ENCODE data around the gene POLRMT. TPM values are rescaled to one million over a fixed set of nuclear protein-coding genes. Genes with fewer than 3 reads are reported as not detected.
"Not testable (repeated sequence)": the region's sequence is repeated elsewhere in the genome, so short reads cannot be mapped to it uniquely, and the experiment has no call there.

POLRMT gene
- total and polyA plus RNA-seq, 7 donors, result 61.7 to 99.8 (median 78.8) TPM

DNA sequence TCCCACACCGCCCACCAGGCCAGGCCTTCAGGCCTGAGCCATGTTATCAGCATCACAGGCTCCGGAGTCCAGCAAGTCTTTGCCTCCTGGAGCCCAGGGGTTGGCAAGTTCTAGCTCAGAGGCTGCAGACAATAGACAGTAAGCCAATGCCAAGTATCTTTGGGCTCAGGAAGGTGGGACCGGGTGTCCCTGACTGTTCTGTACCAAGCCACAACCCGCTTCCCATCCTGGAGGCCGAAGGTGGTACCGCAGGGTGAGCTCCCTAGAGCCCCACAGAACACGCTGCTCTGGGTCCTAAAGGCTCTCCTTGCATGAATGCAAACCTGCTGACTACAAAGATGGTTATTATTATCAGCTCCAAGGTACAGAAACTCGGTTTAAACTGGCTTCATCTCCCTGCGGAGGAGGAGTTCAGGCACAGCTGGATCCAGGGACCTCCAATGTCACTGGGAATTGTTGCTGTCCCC, 37.3 kb upstream of the POLRMT start:
- TF ChIP-seq, protein P1, sequence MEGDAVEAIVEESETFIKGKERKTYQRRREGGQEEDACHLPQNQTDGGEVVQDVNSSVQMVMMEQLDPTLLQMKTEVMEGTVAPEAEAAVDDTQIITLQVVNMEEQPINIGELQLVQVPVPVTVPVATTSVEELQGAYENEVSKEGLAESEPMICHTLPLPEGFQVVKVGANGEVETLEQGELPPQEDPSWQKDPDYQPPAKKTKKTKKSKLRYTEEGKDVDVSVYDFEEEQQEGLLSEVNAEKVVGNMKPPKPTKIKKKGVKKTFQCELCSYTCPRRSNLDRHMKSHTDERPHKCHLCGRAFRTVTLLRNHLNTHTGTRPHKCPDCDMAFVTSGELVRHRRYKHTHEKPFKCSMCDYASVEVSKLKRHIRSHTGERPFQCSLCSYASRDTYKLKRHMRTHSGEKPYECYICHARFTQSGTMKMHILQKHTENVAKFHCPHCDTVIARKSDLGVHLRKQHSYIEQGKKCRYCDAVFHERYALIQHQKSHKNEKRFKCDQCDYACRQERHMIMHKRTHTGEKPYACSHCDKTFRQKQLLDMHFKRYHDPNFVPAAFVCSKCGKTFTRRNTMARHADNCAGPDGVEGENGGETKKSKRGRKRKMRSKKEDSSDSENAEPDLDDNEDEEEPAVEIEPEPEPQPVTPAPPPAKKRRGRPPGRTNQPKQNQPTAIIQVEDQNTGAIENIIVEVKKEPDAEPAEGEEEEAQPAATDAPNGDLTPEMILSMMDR (IDR thresholded peaks at IDR 0.05), result no peak
- ATAC-seq, result no peak
- no peaks in the 10 kb centered on the region for H3K4me1 ChIP-seq
- H3K9me3 ChIP-seq, result no peaks in the 10 kb centered on the region
- no peak for DNase-seq
- H3K27me3 ChIP-seq (ENCODE audit: insufficient read depth in 3 of 3, low read length in 2 of 3), result peaks cover 0 to 9% (median 6%) of the 10 kb centered on the region in 3 donors
- no peak overlapping the region for H3K27ac ChIP-seq
- intact Hi-C loops (cut with DNase I), result no loop called here
- WGBS, 3 donors, result 66 to 73% (median 68%) methylated on average over 9 of the region's 9 CpGs
- no peak overlapping the region for H3K4me3 ChIP-seq
- H3K36me3 ChIP-seq (ENCODE audit: insufficient read depth in 1 of 2, low read depth in 1 of 2), result no peaks in the 10 kb centered on the region

DNA sequence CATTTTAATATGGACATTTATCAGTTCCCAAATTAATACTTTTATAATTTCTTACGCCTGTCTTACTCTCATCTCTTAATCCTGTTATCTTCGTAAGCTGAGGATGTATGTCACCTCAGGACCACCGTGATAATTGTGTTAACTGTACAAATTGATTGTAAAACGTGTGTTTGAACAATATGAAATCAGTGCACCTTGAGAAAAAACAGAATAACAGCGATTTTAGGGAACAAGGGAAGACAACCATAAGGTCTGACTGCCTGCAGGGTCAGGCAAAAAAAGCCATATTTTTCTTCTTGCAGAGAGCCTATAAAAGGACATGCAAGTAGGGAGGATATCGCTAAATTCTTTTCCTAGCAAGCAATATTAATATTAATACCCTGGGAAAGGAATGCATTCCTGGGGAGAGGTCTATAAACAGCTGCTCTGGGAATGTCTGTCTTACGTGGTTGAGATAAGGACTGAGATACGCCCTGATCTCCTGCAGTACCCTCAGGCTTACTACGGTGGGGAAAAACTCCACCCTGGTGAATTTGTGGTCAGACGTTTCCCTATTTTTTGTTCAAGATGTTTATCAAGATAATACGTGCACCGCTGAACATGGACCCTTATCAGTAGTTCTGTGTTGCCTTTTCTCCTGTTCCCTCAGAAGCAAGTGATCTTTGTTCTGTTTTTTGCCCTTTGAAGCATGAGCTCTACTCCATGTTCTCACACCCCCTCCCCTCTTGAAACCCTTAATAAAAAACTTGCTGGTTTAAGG, 35.5 kb upstream of the POLRMT start:
- intact Hi-C loops (cut with DNase I), result not testable (repeated sequence)
- 63 to 65% (median 65%) methylated on average over 12 of the region's 12 CpGs for WGBS, 3 donors

DNA sequence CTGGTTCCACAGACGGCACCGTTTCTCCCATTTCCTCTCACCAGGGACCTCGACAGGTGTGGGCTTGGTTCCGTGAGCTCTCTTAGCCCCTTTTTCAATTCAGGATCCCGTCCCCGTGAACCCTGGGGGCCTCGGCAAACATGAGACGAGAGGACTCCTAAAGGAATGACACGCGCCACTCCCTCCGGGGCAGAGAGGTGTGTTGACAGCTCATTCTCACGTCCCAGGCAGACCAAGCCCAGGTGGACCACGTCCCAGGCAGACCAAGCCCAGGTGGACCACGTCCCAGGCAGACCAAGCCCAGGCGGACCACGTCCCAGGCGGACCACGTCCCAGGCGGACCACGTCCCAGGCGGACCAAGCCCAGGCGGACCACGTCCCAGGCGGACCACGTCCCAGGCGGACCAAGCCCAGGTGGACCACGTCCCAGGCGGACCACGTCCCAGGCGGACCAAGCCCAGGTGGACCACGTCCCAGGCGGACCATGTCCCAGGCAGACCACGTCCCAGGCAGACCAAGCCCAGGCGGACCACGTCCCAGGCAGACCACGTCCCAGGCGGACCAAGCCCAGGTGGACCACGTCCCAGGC, 33.7 kb upstream of the POLRMT start:
- not testable (repeated sequence) for DNase-seq
- 86 to 93% (median 87%) methylated on average over 30 to 38 of the region's 38 CpGs for WGBS, 3 donors

More for the DNA sequence above, 35.5 kb upstream of the POLRMT start:
- ATAC-seq; H3K9me3 ChIP-seq; DNase-seq; H3K36me3 ChIP-seq (ENCODE audit: insufficient read depth in 1 of 2, low read depth in 1 of 2); H3K4me3 ChIP-seq; H3K4me1 ChIP-seq; H3K27ac ChIP-seq; H3K27me3 ChIP-seq (ENCODE audit: insufficient read depth in 3 of 3, low read length in 2 of 3): not testable (repeated sequence)

DNA sequence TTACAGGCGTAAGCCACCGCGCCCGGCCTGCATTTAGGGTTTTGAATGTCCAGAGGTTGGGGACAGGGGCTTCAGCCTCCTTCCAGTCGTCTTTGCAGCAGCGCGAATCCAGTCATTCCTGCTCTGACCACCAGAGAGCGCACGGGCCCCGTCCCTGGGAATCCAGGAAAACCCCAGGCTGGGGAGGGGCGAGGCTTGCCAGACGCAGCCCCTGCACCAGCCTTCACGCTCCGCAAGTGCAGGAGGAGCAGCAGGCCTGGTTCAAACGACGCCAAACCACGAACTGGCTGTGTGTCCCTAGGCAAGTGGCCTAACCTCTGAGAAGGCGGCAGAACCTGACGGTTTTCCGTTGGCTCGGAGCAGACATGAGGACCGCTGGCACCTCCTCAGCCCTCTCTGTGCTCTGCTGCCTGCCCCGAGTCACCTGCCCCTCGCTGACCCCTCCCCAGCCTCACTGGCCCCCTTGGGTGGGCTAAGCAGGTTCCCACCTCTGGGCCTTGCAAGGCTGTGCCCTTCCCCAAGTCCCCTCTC, 31.6 kb upstream of the POLRMT start:
- WGBS, 3 donors, result 5 to 9% (median 7%) methylated on average over 22 to 24 of the region's 24 CpGs
- Histone ChIP-seq H3K4me3 (peak overlapping the region; percentile 44), H3K36me3 (ENCODE audit: insufficient read depth in 1 of 2, low read depth in 1 of 2) (no peaks in the 10 kb centered on the region), H3K27ac (no peak overlapping the region), H3K27me3 (ENCODE audit: insufficient read depth in 3 of 3, low read length in 2 of 3) (no peaks in the 10 kb centered on the region), H3K9me3 (no peaks in the 10 kb centered on the region), H3K4me1 (peaks cover 32% of the 10 kb centered on the region)
- ATAC-seq, result peak; percentile 23 to 68 (median 40)
- DNase-seq, result peak; percentile 82 to 88
- TF ChIP-seq, protein P1 (IDR thresholded peaks at IDR 0.05), result peak; percentile 90
- intact Hi-C loops (cut with DNase I), result loop anchor here (1.0 to 2.0 kb wide), 2 partner anchors 69 to 70 kb away; no protein-coding TSS in a partner anchor

More for the DNA sequence above, 33.7 kb upstream of the POLRMT start:
- H3K27me3 ChIP-seq (ENCODE audit: insufficient read depth in 3 of 3, low read length in 2 of 3); H3K27ac ChIP-seq; H3K36me3 ChIP-seq (ENCODE audit: insufficient read depth in 1 of 2, low read depth in 1 of 2); H3K9me3 ChIP-seq; ATAC-seq; H3K4me3 ChIP-seq: not testable (repeated sequence)
- peaks cover 12% of the 10 kb centered on the region for H3K4me1 ChIP-seq
- intact Hi-C loops (cut with DNase I), result loop anchor here in 1 of 2 donors (2.0 kb wide), 1 partner anchor 70 kb away; no protein-coding TSS in a partner anchor

DNA sequence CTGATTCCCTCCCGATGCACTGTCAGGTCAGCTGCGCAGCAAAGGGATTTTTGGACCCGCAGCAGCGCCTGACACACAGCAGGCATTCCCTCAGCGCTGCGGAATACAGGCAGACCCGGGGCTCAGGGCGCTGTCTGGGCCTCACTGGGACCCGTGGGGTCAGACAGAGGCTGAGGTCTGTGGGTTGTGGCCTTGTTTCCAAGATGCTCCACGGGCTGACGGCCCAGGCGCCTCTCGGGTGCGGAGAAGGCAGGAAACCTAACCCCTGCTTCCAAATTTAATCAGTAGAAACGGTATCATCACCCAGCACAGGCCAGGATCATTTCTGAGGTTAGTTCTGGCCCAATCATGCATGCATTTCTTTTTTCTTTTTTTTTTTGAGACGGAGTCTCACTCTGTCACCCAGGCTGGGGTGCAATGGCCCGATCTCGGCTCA, 30.4 kb upstream of the POLRMT start:
- 28 to 31% (median 28%) methylated on average over 18 of the region's 18 CpGs for WGBS, 3 donors
- Histone ChIP-seq H3K36me3 (ENCODE audit: insufficient read depth in 1 of 2, low read depth in 1 of 2) (no peaks in the 10 kb centered on the region), H3K4me1 (peaks cover 45% of the 10 kb centered on the region), H3K27ac (peak overlapping the region; percentile 89), H3K27me3 (ENCODE audit: insufficient read depth in 3 of 3, low read length in 2 of 3) (no peaks in the 10 kb centered on the region), H3K4me3 (peak overlapping the region; percentile 100), H3K9me3 (no peaks in the 10 kb centered on the region)
- peak in 2 of 4 donors; percentile 30 to 39 for ATAC-seq
- intact Hi-C loops (cut with DNase I), result loop anchor here in 1 of 2 donors (2.0 kb wide), 1 partner anchor 71 kb away; no protein-coding TSS in a partner anchor
- no peak for DNase-seq
- TF ChIP-seq, protein P1 (IDR thresholded peaks at IDR 0.05), result no peak

Data from psoas muscle (tissue), 8 donors.